Stimulated activated memory B cell treated with anti-CD40 and anti-IgM and Interleukin-4, amounts not matched to agents 10 μg/mL and 1 μg/mL and 100 μg/mL, for 72 hours (primary cell): ENCODE data around the gene PLOD1.

Experiments used
- ATAC-seq: fragments of 150-1000 bp; cut with Tn5 transposase; 2 replicates; pipeline ENCODE4 v1.10.0; 2021
- H3K27ac Mint-ChIP-seq: one replicate; pipeline ENCODE4 v1.8.0; 2022; ENCODE audit warnings: mild to moderate bottlenecking, mixed read lengths
- H3K27me3 Mint-ChIP-seq: one replicate; pipeline ENCODE4 v1.8.0; 2022; ENCODE audit warnings: mixed read lengths
- H3K36me3 Mint-ChIP-seq: one replicate; pipeline ENCODE4 v1.8.0; 2022; ENCODE audit warnings: mixed read lengths
- H3K4me1 Mint-ChIP-seq: one replicate; pipeline ENCODE4 v1.8.0; 2022; ENCODE audit warnings: mixed read lengths
- H3K4me3 Mint-ChIP-seq: one replicate; pipeline ENCODE4 v1.8.0; 2022; ENCODE audit warnings: mild to moderate bottlenecking, moderate library complexity, mixed read lengths
- H3K9me3 Mint-ChIP-seq: one replicate; pipeline ENCODE4 v1.8.0; 2022; ENCODE audit warnings: mixed read lengths

PLOD1 gene

DNA sequence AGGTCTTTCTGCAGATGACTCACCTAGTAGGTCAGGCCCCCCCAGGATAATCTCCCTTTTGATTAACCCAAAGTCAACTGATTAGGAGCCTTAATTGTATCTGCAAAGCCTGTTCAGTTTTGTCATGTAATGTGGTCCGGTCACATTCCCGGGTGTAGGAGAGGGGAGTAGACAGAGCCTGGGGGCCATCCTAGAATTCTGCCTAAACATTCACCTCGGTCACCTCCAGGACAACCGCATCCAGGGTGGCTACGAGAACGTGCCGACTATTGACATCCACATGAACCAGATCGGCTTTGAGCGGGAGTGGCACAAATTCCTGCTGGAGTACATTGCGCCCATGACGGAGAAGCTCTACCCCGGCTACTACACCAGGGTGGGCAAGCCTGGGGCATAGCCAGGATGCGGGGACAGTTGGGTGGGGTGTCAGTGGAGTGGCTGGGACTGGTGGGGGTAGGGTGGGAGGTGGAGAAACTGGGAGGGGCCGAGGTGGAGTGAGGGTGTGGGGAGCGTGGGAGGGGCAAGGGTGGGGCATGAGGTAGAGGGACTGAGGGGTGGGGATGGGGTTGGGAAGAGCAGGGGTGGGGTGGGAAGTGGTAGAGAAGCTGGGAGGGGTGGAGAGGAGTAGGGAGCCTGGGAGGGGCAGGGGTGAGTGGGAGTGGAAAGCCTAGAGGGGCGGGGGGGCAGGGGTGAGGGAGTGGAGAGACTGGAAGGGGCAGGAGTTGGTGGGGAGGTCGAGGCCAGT is 36.1 kb downstream of the PLOD1 start:
- ATAC-seq: no peak
- H3K9me3 Mint-ChIP-seq: no peaks in the 10 kb centered on the region
- no peak overlapping the region for H3K27ac Mint-ChIP-seq
- H3K27me3 Mint-ChIP-seq: no peaks in the 10 kb centered on the region
- peaks cover 20% of the 10 kb centered on the region for H3K4me1 Mint-ChIP-seq
- peaks cover 28% of the 10 kb centered on the region for H3K36me3 Mint-ChIP-seq
- H3K4me3 Mint-ChIP-seq: no peak overlapping the region

DNA sequence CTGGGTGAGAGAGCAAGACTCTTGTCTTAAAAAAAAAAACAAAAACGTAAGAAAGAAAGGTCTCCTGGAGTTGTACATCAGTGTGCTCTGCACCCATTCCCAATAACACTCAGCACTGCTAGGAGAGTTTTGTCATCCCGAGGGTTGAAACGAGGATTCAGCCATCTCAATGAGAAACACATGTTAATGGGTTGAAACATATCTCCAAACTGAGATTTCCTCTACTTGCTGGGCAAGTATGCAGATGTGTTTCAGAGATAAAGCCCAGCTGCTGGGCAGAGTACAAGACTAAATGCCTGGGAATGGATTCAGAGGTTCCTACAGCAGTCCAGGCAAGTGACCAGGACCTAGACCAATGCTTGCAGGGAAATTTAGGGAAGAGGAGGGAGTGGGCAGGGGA is 43.1 kb downstream of the PLOD1 start:
- ATAC-seq: no peak
- Mint-ChIP-seq H3K4me1 (peaks cover 40% of the 10 kb centered on the region), H3K9me3 (no peaks in the 10 kb centered on the region), H3K4me3 (no peak overlapping the region), H3K27me3 (no peaks in the 10 kb centered on the region), H3K36me3 (peaks cover 29% of the 10 kb centered on the region), H3K27ac (no peak overlapping the region)

DNA sequence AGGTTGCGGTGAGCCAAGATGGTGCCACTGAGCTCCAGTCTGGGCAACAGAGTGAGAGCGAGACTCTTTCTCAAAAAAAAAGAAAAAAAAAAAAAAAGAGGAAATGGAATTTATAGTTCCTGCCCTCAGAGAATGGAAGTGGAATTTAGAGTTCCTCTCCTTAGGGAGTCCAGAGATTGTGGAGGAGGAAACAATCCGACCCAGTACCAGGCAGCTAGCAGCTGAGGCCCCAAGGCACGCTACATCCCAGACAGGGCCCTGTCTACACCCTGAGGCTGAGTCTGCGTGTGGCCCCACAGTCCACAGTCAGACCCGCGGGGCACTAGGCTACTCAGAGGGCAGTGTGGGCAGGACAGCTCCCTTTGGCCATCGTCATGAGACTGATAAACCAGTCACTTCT is 43.8 kb downstream of the PLOD1 start:
- Mint-ChIP-seq H3K4me1 (peaks cover 41% of the 10 kb centered on the region), H3K27me3 (no peaks in the 10 kb centered on the region), H3K27ac (no peak overlapping the region), H3K36me3 (peaks cover 30% of the 10 kb centered on the region), H3K4me3 (no peak overlapping the region), H3K9me3 (no peaks in the 10 kb centered on the region)
- ATAC-seq: no peak

DNA sequence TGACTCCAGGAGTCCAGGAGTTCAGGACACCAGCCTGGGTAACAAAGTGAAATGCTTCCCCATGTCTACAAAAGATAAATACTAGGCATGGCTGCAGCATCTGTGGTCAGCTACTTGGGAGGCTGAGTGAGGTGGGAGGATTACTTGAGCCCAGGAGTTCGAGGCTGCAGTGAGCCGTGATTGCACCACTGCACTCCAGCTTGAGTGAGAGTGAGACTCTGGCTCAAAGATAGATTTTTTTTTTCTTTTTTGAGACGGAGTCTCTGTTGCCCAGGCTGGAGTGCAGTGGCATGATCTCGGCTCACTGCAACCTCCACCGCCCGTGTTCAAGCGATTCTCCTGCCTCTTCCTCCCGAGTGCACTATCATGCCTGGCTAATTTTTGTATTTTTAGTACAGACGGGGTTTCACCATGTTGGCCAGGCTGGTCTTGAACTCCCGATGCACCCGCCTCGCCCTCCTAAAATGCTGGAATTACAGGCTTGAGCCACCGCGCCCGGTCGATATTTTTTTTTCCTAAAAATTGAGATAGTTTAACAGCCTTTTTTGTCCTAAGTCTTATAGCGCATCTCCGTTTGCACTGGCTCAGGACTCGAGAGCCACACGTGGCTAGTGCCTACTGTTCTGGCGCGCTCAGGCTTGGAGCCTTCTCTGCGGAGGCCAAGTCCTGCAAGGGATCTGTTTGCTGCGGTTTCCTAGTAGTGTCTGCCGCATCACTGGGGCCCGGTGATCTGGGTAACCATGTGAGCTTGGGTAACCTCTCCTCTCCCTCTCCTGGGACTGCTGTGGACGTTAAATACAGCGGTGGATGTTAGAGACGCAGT is 44.7 kb downstream of the PLOD1 start:
- Mint-ChIP-seq H3K27ac (peak overlapping the region; percentile 98), H3K4me1 (peaks cover 50% of the 10 kb centered on the region), H3K9me3 (no peaks in the 10 kb centered on the region), H3K27me3 (no peaks in the 10 kb centered on the region), H3K4me3 (peak overlapping the region; percentile 97), H3K36me3 (peaks cover 37% of the 10 kb centered on the region)
- no peak for ATAC-seq

DNA sequence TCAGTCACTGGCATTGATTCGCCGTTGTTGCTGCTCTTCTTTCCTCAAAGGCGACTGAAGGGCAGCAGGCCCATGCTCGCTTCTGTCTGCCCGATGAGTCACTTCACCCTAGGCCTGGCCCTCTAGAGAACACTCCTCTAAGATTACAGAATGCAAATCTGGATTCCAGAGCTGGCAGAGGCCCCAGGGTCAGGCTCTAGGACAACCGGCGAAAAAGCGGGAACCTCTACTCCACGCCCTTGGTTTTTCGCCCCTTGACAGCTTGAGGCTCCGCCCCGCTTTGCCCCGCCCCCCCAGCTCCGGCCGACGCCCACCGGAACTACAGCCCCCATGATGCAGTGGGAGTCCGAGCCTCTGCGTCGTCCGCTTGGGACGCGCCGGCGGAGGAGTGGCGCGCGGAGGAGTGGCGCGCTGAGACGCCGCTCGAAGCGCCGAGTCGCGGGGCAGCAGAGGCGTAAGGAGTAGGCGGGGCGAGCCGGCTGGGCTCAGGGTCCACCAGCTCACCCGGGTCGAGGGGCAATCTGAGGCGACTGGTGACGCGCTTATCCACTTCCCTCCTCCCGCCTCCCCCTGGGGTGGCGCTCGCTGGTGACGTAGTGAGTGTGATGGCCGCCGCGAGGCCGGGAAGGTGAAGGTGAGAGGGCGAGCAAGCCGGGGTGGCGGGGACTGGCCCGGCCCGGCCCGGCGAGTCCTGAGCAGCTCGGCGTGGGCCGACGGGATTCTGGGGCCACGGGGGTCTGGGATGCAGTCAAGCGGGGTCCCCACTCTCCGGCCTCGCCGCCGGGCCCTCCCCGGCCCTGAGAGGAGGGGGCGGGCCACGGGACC is 45.5 kb downstream of the PLOD1 start, which contains the start of gene MFN2:
TSS of gene MFN2 (plus strand) at position 594 of the 825 bp plus-strand sequence. CDS start 8,725 bp downstream, outside the sequence.
- Mint-ChIP-seq H3K36me3 (peaks cover 37% of the 10 kb centered on the region), H3K27me3 (no peaks in the 10 kb centered on the region), H3K4me1 (peaks cover 53% of the 10 kb centered on the region), H3K27ac (peak within 1 kb of the TSS; percentile 98), H3K9me3 (no peaks in the 10 kb centered on the region), H3K4me3 (peak within 1 kb of the TSS; percentile 97)
- peak; percentile 96 for ATAC-seq

DNA sequence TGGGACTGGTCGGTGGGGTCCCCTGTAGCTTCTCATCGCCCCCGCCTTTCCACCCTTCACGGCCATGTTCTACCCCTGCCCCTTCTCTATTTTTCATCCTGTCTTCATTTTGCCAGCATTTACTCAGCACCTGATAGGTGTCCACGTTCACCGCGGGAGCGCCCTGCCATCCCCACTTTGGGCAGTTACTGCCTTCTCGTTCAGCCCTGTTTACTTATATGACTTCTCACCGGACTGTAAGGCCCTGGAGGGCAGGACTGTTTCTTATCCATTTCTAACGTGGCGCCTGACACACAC is 46.1 kb downstream of the PLOD1 start:
- Mint-ChIP-seq H3K9me3 (no peaks in the 10 kb centered on the region), H3K36me3 (peaks cover 35% of the 10 kb centered on the region), H3K4me3 (peak overlapping the region; percentile 97), H3K27me3 (no peaks in the 10 kb centered on the region), H3K4me1 (peaks cover 50% of the 10 kb centered on the region), H3K27ac (peak overlapping the region; percentile 98)
- no peak for ATAC-seq

DNA sequence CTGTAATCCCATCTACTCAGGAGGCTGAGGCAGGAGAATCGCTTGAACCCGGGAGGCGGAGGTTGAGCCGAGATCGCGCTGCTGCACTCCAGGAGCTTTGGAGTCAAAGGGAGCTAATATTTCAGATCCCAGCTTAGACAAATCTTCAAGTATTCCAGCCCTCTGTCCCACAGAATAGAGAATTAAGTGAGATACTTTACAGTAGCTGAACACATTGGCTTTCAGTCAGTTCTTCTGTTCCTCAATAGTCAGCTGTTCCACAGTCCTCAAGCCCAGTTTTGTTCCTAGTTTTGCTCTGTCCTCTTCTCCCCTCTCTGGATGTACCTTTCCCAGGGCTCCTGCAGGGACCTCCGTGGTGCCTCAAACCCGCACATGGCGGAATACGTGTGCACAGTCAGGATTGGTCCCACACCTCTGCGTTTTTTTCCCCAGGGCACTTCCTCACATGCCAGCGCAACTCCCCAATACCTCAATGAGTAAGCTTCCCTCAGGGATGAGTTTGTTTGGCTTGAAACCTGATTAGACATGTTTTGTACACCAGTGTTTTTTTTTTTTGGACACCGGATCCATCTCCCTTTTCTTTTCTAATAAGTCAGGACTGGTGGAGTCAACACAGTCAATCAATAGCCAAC is 47.0 kb downstream of the PLOD1 start:
- Mint-ChIP-seq H3K9me3 (no peaks in the 10 kb centered on the region), H3K36me3 (peaks cover 44% of the 10 kb centered on the region), H3K27ac (peak overlapping the region; percentile 98), H3K4me3 (peak overlapping the region; percentile 97), H3K27me3 (no peaks in the 10 kb centered on the region), H3K4me1 (peaks cover 56% of the 10 kb centered on the region)
- no peak for ATAC-seq

DNA sequence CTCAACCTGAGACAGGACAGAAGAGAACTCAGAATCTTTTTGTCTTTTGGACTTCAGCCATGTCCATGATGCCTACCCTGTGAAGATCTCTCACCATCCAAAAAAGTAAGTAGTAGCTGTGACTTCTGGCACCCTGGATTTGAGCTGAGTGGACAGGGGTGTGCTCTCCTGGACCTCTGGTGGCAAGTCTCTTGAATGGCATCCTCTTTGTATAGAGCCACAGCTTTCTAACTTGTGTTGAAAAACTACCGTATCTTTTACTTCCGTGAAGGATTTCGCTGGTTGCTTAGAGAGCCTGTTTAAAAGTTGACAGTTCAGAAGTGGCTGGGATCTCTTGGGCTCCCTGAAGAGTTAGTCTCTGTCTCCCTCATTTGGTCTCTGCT is 47.5 kb downstream of the PLOD1 start:
- peaks cover 48% of the 10 kb centered on the region for H3K36me3 Mint-ChIP-seq
- peak overlapping the region; percentile 46 for H3K4me3 Mint-ChIP-seq
- no peak for ATAC-seq
- peaks cover 56% of the 10 kb centered on the region for H3K4me1 Mint-ChIP-seq
- H3K9me3 Mint-ChIP-seq: no peaks in the 10 kb centered on the region
- H3K27ac Mint-ChIP-seq: peak overlapping the region; percentile 98
- H3K27me3 Mint-ChIP-seq: no peaks in the 10 kb centered on the region

DNA sequence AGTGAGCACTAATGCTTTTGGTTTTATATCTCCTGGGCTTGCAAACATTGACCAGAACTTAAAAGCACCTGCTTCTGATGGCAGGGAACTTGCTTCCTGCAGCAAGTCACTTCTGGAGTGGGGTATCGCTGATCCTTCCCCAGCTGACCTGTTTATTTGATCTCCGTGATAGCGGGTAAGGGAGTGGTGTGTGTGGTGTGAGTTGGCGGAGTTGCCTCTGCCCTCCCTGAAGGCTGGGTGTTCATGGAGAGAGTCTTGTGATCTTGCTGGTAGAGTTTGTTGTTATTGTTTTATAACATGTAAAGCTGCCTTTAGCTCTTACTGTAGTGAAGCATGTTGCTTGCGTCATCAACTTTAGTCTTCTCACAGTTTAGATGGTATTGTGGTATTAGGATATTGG is 49.6 kb downstream of the PLOD1 start:
- no peak overlapping the region for H3K27ac Mint-ChIP-seq
- no peaks in the 10 kb centered on the region for H3K9me3 Mint-ChIP-seq
- H3K27me3 Mint-ChIP-seq: no peaks in the 10 kb centered on the region
- no peak overlapping the region for H3K4me3 Mint-ChIP-seq
- peaks cover 52% of the 10 kb centered on the region for H3K36me3 Mint-ChIP-seq
- no peak for ATAC-seq
- peaks cover 56% of the 10 kb centered on the region for H3K4me1 Mint-ChIP-seq

DNA sequence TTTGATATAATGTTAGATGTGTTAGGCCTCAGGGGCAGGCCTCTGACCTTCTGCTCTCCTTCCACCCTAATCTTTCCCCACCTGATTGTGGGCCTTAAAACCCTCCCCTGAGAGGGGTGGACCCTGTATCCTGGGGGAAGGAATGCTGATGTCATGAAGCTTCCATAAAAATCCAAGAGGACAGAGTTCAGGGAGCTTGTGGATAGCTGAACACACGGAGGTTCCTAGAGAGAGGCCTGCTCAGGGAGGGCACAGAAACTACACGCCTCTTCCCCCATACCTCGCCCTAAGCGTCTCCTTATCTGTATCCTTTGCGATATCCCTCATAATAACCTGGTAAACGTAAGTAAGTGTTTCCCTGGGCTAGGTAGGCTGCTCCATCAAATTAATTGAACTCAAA is 50.1 kb downstream of the PLOD1 start:
- no peak for ATAC-seq

DNA sequence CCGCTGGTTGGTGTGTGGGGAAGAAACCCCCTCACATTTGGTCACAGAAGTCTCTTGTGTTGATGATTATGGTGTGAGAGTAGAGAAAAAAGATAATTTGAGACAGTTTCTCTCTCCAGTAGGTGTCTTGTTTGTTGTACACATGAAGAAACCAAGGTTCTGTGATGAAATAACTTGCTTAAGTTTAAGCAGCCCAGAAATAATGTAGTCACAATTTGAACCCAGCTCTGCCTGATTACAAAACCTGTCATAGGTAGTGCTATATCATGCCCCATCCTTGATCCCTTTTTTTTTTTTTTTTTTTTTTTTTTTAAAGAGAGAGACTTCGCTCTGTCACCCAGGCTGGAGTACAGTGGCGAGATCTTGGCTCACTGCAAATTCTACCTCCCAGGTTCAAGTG is 50.7 kb downstream of the PLOD1 start:
- Mint-ChIP-seq H3K27ac (no peak overlapping the region), H3K4me1 (peaks cover 52% of the 10 kb centered on the region), H3K36me3 (peaks cover 63% of the 10 kb centered on the region), H3K4me3 (no peak overlapping the region), H3K9me3 (no peaks in the 10 kb centered on the region), H3K27me3 (no peaks in the 10 kb centered on the region)
- no peak for ATAC-seq

More for the DNA sequence above, 50.1 kb downstream of the PLOD1 start:
- H3K36me3 Mint-ChIP-seq: peaks cover 57% of the 10 kb centered on the region
- peaks cover 52% of the 10 kb centered on the region for H3K4me1 Mint-ChIP-seq
- no peak overlapping the region for H3K4me3 Mint-ChIP-seq
- H3K9me3 Mint-ChIP-seq: no peaks in the 10 kb centered on the region
- no peaks in the 10 kb centered on the region for H3K27me3 Mint-ChIP-seq
- no peak overlapping the region for H3K27ac Mint-ChIP-seq

DNA sequence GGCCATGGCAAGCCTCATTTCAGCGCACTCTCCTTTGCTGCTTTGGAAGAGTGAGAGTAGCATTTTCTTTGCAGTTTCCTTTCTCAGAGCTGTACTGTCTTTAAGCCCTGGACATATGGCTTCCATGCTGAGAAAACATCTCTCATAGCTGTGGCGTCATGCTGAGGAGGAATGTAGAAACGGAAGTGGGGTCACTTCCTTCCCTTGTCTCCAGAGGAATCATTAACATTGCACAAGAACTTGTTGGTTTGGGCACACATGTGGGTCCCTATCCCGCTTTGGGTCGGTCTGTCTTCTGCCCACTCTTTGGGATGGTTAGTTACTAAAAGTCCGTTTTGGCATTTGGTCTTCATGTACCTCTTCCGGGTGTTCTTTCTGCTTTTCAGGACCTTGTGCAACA is 51.3 kb downstream of the PLOD1 start:
- Mint-ChIP-seq H3K4me3 (no peak overlapping the region), H3K36me3 (peaks cover 70% of the 10 kb centered on the region), H3K4me1 (peaks cover 53% of the 10 kb centered on the region), H3K27me3 (no peaks in the 10 kb centered on the region), H3K27ac (no peak overlapping the region), H3K9me3 (no peaks in the 10 kb centered on the region)
- no peak for ATAC-seq

DNA sequence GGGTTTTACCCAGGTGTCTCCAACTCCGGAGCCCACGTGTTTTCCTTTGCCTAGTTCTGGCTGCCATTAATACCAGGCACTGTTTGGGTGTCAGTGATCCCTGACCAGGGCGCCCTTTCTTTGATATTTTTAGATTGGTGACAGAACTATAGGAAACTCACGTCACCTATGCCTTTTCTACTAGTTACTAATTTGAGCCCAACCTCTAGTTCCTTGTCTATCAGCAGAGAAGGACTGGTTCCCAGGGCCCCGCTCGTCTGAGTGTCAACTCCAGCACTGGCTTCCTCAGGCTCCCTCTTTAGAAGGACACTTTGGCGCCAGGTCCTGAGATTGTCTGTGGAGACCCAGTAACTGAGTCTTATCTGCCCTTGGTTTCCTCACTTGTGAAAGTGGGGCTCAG is 55.2 kb downstream of the PLOD1 start:
- Mint-ChIP-seq H3K27ac (no peak overlapping the region), H3K36me3 (peaks cover 56% of the 10 kb centered on the region), H3K27me3 (no peaks in the 10 kb centered on the region), H3K4me1 (peaks cover 21% of the 10 kb centered on the region), H3K4me3 (no peak overlapping the region), H3K9me3 (no peaks in the 10 kb centered on the region)
- ATAC-seq: no peak

DNA sequence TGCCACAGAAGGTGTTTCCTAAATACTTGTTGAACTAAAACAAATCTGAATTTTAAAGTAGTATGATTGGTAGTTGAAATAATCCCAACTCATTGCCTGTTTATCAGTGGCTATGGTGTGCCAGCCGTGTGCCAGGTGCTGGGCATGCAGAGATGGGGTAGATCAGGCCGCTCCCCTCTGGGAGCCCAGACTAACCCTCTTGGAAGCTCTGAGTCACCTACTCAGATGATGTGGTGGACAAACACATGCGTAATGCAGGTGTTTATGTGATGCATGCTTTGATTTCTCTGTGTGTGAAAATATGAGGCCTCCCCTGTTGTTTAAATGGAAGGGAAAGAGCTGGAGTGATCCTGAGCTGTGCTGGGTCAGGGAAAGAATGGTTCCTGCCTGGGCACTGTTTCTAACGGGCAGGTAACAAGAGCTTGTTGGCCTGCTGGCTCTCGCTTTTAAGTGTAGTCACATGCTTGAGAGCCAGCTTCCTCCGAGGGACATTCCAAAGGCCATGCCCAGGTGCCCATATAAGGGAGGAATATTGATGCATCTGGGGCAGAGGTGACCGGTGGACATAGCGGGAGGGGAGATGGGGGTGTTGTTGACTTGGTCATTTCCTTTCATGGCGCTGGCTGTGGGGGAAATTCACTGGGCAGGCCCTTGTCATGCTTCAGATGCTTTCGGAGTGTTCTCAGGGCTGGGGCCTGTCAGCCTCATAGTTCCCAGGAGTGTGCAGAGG is 56.0 kb downstream of the PLOD1 start:
- H3K9me3 Mint-ChIP-seq: no peaks in the 10 kb centered on the region
- H3K27ac Mint-ChIP-seq: no peak overlapping the region
- H3K4me1 Mint-ChIP-seq: peaks cover 17% of the 10 kb centered on the region
- no peak overlapping the region for H3K4me3 Mint-ChIP-seq
- no peaks in the 10 kb centered on the region for H3K27me3 Mint-ChIP-seq
- ATAC-seq: no peak
- H3K36me3 Mint-ChIP-seq: peaks cover 59% of the 10 kb centered on the region
